GM12801 (cell line): ENCODE results near the gene PPP1R1A.

ENCODE experiments used
- TF ChIP-seq, protein P1 (sequence below): IDR thresholded peaks from one replicate; pipeline ENCODE4 v1.5.1; 2011; ENCODE audit warnings: control low read depth; ENCODE audit not compliant: insufficient read length; ENCODE audit errors: extremely low read depth

PPP1R1A gene

GRCh38 chr12:54543526-54543925 lies 44.9 kb downstream of the PPP1R1A start:
- TF ChIP-seq, protein P1, sequence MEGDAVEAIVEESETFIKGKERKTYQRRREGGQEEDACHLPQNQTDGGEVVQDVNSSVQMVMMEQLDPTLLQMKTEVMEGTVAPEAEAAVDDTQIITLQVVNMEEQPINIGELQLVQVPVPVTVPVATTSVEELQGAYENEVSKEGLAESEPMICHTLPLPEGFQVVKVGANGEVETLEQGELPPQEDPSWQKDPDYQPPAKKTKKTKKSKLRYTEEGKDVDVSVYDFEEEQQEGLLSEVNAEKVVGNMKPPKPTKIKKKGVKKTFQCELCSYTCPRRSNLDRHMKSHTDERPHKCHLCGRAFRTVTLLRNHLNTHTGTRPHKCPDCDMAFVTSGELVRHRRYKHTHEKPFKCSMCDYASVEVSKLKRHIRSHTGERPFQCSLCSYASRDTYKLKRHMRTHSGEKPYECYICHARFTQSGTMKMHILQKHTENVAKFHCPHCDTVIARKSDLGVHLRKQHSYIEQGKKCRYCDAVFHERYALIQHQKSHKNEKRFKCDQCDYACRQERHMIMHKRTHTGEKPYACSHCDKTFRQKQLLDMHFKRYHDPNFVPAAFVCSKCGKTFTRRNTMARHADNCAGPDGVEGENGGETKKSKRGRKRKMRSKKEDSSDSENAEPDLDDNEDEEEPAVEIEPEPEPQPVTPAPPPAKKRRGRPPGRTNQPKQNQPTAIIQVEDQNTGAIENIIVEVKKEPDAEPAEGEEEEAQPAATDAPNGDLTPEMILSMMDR, result no peak

GRCh38 chr12:54541751-54542290 lies 46.6 kb downstream of the PPP1R1A start:
- TF ChIP-seq, protein P1, result no peak

DNA sequence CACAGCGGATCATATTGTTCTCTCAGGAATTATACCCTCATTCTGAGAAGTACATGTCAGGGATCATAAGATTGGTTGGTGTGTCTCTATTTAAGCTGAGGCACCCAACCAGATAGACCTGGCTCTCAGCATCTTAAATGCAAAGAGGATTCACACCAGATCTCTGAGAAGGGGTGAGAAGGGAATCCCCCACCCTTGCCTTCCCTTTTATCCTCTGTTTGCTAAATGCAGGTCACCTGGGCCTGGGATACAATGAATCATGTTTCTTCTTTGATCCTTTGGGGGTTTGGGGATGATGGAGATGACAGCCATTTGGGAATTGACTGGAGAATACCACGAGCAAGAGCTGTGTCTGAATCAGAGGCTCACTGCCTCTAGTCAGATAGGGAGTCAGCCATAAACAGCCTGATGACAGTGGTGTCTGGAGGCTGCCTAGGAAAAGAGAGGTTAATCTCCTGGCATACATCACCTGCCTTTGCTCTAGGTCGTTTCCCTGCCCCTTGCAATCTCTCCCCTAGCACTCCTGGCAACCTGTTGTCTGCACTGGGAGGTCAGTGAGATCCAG lies 50.2 kb downstream of the PPP1R1A start:
- TF ChIP-seq, protein P1, result no peak

GRCh38 chr12:54535474-54535873 lies 53.0 kb downstream of the PPP1R1A start:
- TF ChIP-seq, protein P1, result no peak

DNA sequence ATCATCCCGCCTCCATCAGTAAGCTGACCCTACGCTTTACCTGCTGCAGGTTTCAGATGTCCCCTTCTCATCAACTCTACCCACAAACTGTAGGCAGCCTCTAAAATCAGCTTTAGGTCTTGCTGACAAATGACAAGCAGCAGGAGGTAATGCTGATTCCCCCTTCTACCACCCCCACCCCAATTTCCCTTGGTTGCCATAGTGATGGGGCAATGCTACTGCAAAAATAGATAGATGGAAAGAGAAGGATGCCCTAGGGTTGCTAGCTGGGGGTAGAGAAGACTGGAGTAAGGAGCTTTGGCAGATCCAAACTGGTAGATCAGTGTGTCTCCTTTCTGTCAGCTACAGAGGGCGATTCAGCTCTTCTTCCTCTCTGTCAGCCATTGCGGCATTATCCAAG lies 58.9 kb downstream of the PPP1R1A start:
- TF ChIP-seq, protein P1, result no peak
